SHP77 (cell line): ENCODE data around the gene SLC4A9.
A peak's percentile ranks its signal among the peaks of the same experiment; 100 is the strongest.

Source experiments
- DNase-seq, 2 experiments: peaks; one replicate each; lab custom pipeline; 2025; lab: John Stamatoyannopoulos, UW

The SLC4A9 gene

DNA sequence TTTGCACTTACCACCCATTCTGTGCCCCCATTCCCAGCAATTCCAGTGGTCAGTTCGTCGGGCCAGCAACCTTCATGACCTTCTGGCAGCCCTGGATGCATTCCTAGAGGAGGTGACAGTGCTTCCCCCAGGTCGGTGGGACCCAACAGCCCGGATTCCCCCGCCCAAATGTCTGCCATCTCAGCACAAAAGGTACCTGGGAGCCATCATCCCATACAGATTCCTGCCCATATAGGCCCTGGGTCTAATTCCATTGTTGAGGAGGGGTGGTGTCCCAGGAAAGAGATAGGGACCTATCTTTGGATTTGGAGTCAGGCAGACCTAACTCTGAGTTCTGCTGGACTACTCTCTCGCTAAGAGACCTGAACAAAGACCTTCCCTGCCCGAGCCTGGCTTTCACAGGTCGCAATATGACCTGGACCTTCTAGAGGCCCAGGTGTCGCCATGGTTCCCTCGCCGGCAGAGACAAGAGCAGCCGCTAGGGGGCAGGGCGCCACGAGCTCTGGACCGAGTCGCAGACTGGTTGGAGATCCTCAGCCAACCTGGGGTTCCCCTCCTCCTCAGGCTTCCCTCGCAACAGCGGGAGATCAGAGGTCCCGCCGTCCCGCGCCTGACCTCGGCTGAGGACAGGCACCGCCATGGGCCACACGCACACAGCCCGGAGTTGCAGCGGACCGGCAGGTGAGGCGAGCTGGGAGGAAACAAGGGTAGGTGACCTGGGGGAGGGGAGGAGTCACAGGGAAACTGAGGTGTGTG is 3.1 kb downstream of the SLC4A9 start:
- DNase-seq = peak; percentile 63 to 68

DNA sequence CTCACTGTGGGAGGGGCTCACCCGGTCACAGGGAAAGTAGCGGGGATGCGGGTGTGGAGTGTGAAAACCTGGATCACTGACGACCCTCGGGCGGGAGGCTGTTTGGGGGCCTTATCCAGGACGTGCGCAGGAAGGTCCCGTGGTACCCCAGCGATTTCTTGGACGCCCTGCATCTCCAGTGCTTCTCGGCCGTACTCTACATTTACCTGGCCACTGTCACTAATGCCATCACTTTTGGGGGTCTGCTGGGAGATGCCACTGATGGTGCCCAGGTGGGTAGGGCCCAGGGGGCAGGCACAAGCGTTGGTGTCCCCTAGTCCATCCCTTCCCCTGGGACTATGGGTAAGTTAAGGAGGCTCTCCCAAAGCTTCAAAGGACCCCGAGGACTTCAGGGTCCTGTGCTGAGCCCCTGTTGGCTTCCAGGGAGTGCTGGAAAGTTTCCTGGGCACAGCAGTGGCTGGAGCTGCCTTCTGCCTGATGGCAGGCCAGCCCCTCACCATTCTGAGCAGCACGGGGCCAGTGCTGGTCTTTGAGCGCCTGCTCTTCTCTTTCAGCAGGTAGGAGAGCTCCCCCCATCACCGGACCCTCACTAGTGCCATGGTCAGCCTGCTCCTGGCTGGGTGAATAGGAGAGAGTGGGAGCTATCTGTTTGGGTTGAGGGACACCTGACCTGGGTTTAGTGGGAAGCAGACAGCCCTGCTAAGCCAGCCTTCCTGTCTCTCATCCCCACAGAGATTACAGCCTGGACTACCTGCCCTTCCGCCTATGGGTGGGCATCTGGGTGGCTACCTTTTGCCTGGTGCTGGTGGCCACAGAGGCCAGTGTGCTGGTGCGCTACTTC is 3.9 kb downstream of the SLC4A9 start:
- DNase-seq = no peak

DNA sequence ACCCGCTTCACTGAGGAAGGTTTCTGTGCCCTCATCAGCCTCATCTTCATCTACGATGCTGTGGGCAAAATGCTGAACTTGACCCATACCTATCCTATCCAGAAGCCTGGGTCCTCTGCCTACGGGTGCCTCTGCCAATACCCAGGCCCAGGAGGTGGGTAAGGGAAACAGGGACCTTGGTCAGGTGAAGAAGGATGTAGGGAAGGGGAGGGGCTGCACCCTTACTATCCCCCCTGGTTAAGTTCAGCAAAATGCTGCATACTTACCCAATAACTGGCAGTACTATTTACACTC is 4.4 kb downstream of the SLC4A9 start:
- no peak for DNase-seq

DNA sequence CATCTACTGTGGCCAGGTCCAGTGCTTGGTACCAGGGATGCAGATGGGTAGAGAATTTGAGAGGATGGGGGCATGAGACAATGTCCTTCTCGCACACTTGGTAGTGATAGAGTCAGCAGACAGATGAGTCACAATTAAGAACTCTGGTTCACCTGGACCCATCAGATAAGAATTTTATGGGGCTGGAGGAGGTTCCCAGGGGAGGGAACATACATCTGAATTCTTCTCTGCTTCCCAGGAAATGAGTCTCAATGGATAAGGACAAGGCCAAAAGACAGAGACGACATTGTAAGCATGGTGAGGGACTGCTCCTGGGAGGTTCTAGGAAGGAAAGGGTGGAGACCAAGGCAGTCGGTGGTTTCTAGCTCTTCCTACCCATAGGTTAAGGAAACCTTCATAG is 5.3 kb downstream of the SLC4A9 start:
- no peak for DNase-seq

DNA sequence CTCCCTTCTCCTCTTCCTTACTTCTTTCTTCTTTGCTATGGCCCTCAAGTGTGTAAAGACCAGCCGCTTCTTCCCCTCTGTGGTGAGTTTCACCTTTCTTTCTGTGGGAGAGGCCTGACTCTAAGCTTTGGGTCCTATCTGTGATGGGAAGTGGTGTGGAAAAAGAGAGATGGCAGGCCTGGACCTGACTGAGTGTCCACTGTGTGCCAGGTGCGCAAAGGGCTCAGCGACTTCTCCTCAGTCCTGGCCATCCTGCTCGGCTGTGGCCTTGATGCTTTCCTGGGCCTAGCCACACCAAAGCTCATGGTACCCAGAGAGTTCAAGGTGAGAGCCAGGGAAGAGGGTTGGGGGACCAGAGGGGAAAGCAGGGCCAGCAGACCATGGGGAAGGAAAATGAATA is 5.9 kb downstream of the SLC4A9 start:
- DNase-seq = no peak

DNA sequence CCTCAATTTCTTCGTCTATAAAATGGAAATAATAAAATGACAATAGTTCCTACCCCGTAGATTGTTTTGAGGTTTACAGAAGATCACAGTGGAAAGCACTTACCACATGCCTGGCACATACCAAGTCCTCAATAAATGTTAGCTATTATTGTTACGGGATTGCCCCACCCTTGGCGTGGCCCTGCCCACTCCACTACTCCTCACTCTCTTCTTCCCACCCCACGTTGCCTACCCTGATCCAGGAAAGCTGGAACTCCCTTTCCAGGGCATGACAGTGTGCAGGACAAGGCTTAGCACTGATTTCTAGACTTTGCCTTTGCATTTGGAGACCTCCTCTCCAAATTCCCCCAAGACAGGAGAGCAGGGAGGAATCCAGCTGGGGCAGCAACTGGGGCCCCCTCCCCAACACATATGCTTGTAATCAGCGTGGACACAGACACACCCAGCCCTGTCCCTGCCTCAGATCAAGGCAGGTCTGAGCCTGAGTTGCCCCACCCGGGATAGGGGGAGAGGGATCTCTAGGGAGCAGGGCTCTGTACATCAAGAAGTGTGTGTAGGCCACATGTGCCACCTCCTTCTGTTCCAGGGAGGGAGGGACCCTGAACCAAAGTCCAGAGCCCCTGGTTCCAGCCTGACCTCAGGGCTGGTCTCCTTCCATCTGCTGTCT is 6.7 kb downstream of the SLC4A9 start:
- no peak for DNase-seq

DNA sequence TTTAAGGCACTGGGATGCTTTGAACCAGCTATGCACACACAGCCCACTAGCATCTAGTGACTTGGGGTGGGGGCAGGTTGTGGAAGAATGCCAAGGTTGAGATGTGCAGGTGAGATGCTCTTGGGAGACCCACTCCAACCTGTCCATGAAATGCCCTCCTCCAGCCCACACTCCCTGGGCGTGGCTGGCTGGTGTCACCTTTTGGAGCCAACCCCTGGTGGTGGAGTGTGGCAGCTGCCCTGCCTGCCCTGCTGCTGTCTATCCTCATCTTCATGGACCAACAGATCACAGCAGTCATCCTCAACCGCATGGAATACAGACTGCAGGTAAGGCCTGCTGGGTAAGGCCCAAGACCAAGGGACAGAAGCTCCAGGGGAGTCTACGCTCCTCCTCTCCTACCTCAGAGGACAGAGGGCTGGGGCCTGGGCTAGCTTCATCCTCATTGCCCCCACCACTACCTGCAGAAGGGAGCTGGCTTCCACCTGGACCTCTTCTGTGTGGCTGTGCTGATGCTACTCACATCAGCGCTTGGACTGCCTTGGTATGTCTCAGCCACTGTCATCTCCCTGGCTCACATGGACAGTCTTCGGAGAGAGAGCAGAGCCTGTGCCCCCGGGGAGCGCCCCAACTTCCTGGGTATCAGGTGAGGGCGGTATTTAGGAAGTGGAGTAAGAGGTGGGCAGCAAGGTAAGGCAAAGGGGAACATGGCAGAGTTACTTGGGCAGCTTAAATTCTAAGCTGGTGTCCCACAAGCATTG is 7.4 kb downstream of the SLC4A9 start:
- no peak for DNase-seq

DNA sequence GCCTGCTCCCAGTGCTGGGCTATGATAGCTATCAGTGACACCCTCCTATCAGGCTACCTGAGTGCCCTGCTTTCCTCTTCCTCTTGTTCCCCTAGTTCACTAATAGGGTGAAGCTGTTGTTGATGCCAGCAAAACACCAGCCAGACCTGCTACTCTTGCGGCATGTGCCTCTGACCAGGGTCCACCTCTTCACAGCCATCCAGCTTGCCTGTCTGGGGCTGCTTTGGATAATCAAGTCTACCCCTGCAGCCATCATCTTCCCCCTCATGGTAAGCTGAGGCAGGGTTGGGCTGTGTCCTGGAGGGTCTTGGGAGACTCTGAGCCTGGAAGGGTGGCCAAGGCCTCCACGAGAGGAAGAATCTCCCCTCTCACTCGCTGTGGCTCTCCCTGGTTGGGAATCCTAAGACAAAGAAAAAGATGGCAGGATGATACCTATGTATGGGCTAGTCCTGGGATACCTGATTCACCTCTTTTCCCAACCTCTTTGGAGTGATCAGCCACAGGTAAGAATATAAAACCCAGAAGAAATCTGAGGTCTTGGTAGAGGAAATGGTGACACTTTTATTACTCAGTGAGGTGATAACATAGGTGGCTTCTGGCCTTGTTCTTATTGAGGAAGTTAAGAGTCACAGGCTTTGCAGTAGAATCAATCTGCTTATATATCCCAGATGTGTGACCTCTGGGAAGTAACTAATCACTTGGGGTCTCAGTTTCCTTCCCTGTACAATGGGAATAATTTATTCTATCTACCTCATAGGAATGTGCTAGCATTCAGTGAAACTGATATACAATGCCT is 11.6 kb downstream of the SLC4A9 start:
- DNase-seq = no peak

DNA sequence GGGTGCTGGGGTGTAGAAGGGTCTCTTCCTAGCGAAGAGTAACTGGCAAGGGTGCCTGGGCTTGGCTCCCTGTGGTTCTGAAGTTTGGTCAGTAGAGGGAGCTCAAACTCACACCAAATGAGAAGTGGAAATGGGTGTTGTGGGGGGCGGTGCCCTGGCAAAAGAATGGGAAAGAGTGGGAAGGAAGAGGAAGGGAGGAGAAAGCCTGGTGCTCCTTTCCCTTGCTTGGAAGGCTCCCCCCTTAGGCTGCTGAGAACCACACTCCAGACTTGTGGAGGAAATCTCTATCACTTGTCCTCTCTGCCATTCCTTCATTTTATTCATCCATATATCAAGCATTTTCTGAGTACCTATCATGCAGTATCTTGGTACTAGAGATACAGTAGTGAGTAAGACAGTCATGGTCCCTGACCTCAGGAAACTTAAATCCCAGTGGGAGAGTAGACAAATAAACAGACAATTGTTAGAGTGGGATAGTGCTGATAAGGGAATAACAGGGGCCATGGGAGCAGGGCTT is 13.0 kb downstream of the SLC4A9 start:
- DNase-seq = peak; percentile 82 to 89

DNA sequence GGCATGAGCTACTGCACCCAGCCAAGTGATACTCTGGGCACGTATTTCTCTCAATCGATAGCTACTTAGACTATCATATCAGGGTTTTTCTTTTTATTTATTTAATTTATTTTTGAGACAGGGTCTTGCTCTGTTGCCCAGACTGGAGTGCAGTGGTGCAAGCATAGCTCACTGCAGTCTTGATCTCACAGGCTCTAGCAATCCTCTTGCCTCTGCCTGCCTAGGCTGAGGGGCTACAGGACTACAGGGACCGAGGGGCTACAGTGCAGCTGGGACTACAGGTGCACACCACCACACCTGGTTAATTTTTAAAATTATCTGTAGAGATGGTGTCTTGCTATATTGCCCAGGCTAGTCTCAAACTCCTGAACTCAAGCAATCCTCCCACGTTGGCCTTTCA is 21.4 kb downstream of the SLC4A9 start:
- DNase-seq = no peak

DNA sequence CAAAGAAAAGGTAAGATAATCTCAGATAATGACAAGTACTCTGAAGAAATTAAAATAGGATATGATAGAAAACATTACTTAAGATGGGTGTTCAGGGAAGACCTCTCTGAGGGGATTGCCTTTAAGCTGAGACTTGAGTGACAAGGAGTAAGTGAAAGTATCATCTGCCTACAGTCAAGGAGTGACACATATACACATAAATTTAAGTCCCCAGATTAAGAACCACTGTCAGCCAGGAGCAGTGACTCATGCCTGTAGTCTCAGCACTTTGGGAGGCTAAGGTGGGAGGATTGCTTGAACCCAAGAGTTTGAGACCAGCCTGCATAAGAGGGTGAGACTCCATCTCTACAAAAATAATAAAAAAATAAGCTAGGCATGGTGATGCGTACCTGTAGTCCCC is 22.0 kb downstream of the SLC4A9 start:
- DNase-seq = no peak

DNA sequence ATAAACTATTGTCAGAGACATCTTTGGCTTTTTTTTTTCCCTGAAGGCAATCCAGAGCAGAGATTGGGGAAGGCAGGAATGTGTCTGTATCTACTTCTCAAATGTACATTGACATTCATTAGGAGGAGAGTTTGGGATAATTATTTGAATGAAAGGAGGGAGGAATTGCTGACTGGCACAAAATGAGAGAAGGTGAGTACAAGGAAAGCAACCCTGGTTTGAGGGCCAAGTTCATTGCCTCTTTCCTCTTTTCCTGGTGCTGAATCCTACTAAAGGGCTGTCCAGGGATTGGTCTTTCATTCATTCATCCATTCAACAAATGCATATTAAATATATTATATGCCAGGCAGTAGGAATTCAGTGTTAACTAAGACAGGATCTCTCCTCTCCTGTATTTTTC is 22.9 kb downstream of the SLC4A9 start:
- DNase-seq = no peak

DNA sequence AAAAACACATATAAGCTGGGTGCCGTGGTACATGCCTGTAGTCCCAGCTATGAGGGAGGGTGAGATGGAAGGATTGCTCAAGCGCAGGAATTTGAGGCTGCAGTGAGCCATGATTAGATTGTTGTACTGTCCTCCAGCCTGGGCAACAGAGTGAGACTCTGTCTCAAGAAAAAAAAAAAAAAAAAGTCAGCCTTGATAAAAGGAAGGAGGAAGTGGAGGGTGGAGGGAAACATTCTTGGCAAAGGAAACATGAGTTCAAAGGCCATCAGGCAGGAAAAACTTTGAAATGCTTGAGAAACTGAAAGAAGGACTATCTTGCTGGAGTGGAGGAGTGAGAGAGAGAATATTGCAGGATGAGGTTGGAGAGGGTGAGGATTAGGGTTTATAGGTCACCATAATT is 23.3 kb downstream of the SLC4A9 start:
- DNase-seq = no peak

DNA sequence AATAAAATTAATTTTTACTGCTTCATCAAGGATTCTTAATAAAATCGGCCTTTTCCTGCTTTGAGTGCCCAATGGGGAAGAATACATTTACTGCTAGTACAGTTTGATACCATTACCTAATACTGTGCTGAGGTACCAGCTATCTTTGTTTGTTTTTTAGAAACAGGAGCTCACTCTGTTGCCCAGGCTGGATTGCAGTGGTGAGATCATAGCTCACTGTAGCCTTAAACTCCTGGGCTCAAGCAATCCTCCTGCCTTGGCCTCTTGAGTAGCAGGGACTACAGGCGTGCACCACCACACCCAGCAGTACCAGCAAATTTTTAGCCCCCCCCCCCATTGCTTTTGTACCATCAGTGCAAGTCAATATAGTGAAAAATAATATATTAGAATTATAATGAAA is 28.1 kb downstream of the SLC4A9 start:
- no peak for DNase-seq

DNA sequence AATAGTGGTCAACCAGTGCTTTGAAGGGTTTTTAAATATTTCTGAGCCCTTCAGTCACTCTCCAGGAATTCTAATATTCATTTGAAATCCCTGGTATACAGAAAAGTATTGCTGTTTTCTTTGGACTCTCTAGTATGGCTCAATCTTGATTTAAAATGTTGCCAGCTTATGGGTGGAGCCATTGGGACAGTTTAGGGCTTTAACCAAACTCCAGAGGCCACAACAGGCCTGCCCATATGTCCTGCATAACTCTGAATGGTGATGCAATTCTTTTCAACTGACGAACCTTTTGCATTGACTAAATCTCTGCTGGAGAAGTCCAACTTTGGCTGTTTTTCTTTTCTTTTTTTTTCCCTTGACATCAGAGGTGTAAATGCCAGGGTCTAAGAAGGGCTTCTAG is 31.3 kb downstream of the SLC4A9 start:
- no peak for DNase-seq

DNA sequence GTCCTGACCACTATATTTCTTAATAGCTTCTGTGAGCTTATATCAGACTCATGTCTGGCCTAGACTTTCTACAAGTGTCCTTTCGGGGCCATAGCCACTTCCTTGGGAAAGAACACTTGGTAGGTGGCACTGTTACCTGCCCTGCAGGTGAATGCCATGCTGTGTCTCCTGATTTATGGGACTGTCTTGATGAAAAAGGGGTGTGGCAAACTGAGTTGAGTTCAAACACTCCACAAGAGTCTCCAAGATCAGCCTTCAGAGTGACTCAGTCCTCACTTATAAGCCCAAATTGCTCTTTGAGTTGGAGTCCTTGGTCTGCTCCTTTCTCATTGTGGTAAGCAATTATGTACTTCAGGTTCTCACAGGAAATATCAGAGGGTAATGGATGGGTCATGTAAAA is 31.7 kb downstream of the SLC4A9 start:
- DNase-seq = no peak

DNA sequence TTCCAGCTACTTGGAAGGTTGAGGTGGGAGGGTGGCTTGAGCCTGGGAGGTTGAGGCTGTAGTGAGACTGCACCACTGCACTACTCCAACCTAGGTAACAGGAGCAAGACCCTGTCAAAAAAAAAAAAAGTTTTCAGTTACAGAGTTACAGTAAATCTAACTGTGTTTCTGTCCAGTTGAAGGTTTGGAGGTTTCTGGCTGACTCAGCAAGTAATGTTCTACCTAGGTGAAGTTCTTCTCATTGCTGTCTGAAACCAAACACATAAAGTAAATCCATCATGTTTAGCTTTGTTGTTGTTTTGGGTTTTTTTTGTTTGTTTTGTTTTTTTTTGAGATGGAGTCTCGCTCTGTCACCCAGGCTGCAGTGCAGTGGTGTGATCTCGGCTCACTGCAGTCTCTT is 33.7 kb downstream of the SLC4A9 start:
- DNase-seq = no peak

DNA sequence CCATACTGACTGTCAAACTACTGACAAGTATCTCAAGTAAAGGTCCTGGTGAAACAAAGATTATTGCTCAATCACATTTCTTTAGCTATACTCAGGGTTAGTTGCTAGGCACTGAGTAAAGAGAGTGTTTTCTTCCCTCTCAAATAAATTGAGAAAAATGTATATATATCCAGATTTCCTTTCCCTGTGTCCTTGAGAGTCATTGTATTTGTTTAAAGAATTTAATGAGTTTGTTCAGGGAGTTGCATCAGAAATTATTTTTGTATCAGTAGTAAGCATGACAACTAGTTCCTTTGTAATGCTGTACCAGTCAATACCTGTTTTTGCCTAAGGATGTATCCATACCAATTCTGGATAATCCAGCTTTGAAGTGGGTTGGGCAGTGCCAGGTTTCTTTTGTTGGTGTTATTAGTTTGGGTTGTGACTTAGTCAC is 38.4 kb downstream of the SLC4A9 start:
- no peak for DNase-seq

DNA sequence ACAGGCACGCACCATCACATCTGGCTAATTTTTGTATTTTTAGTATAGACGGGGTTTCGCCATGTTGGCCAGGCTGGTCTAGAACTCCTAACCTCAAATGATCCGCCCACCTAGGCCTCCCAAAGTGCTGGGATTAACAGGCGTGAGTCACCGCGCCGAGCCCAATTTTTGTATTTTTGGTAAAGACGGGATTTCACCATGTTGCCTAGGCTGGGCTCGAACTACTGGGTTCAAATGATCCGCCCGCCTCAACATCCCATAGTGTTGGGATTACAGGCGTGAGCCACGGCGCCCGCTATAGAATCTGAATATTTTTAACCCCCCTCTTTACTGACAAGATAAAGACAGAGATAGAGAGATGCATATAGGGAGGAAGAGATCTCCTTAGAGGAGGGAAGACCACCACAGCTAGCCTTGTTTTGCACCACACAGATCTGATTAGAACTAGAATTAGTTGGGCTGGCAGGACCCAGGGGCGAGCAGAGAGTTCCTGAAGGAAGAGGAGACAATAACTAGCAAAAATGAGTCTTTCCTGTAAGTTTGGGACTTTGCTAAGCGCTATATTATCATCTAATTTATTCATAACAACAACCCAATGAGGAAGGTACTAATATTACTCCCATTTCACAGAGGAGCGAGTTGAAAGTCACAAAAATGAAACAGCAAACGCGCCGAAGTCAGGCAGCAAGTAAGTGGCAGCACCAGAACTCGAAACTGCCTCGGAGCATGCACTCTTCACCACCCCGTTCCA is 40.2 kb downstream of the SLC4A9 start:
- no peak for DNase-seq

DNA sequence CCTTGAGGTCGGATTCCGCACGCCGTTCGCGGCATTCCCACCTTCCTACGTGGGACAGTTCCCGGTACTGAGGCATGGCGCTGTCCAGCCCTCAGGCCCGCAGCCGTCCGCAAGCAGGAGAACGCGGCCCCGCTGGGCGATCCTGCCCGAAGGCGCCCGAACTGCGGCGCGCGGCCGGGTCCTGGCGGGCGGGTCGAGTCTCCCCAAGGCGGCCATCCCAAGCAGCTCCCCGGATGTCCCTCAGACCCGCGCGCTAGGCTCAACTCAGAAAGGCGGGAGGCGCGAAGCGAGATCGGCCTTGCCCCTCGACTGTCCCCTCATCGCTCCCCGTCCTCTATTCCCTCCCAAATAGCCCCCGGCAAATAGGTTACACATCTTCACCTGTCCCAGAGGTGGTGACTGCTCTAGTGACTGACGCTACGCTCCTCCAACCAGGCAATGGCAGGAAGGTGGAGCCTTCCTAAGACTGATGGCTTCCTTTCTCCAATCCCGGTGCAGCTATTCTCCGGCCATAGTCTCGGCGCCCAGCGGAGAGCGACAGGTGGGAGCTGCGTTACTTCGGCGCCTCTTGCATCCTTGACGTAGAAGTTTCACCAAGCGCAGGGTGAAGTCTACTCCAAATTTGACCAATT is 40.9 kb downstream of the SLC4A9 start:
- peak; percentile 96 to 97 for DNase-seq
